Measurements from ENCODE around the gene PANX2.

- no peak for TF ChIP-seq POLR2A (IDR thresholded peaks at IDR 0.05)
- no peak for TF ChIP-seq CTCF (IDR thresholded peaks at IDR 0.05)
- no peak for TF ChIP-seq POLR2AphosphoS5 (IDR thresholded peaks at IDR 0.05)
These were observed 30.9 kb downstream of the PANX2 start for GRCh38 chr22:50201191-50202129.
